Keratinocyte (primary cell): Measurements from ENCODE around the gene UROS. TPM values are rescaled to one million over a fixed set of nuclear protein-coding genes. Genes with fewer than 3 reads are reported as not detected.

Experiments
- DNase-seq: peaks from one replicate; pipeline ENCODE4 v3.0.0-alpha.2; 2011; ENCODE audit warnings: low read depth, missing footprints, low spot score
- FAIRE-seq: peaks from 2 replicates; lab custom pipeline; 2011; peaks lifted over from hg19 to GRCh38; lab: Jason Lieb, UNC
- H2AFZ ChIP-seq: 2 replicates; pipeline ENCODE4 v1.6.0; 2012; ENCODE audit warnings: low read length, control low read depth, inconsistent platforms; ENCODE audit not compliant: control insufficient read depth
- H3K27ac ChIP-seq: 2 replicates; pipeline ENCODE4 v1.5.1; 2011; ENCODE audit warnings: low read length; ENCODE audit not compliant: control insufficient read depth, insufficient read depth
- H3K27me3 ChIP-seq: 3 replicates; pipeline ENCODE4 v1.6.0; 2011; ENCODE audit warnings: low read length; ENCODE audit not compliant: control insufficient read depth, insufficient read depth; ENCODE audit errors: extremely low read depth
- H3K36me3 ChIP-seq, 2 experiments: 2 replicates in 1 of 2; 3 replicates in 1 of 2; pipeline ENCODE4 v1.5.1; 2011; ENCODE audit warnings: low read length in 2 of 2, mild to moderate bottlenecking in 1 of 2; ENCODE audit not compliant: control insufficient read depth in 2 of 2, insufficient read depth in 2 of 2; ENCODE audit errors: extremely low read depth in 1 of 2
- H3K4me1 ChIP-seq: 3 replicates; pipeline ENCODE4 v1.5.1; 2011; ENCODE audit warnings: low read length; ENCODE audit not compliant: control insufficient read depth, insufficient read depth; ENCODE audit errors: extremely low read depth
- H3K4me2 ChIP-seq: 3 replicates; pipeline ENCODE4 v1.6.0; 2011; ENCODE audit warnings: low read depth, low read length; ENCODE audit not compliant: control insufficient read depth, insufficient read depth; ENCODE audit errors: extremely low read depth
- H3K4me3 ChIP-seq, 3 experiments: fragments of 200-600 bp in 1 of 3; sonication (generic) in 1 of 3; 2 replicates in 2 of 3; 3 replicates in 1 of 3; pipeline ENCODE4 v1.5.1; 2011 to 2016; ENCODE audit warnings: low read length in 3 of 3, mild to moderate bottlenecking in 3 of 3, control low read depth in 2 of 3, inconsistent platforms in 1 of 3, low read depth in 1 of 3, mixed read lengths in 1 of 3, mixed run types in 1 of 3, moderate library complexity in 1 of 3; ENCODE audit not compliant: control insufficient read depth in 2 of 3, insufficient read depth in 2 of 3; ENCODE audit errors: extremely low read depth in 1 of 3
- H3K79me2 ChIP-seq: 2 replicates; pipeline ENCODE4 v1.6.0; 2012; ENCODE audit warnings: low read length; ENCODE audit not compliant: control insufficient read depth, insufficient read depth
- H3K9ac ChIP-seq: 3 replicates; pipeline ENCODE4 v1.6.0; 2011; ENCODE audit warnings: low read length; ENCODE audit not compliant: control insufficient read depth, insufficient read depth; ENCODE audit errors: extremely low read depth
- H3K9me1 ChIP-seq: 3 replicates; pipeline ENCODE4 v1.6.0; 2011; ENCODE audit warnings: low read length; ENCODE audit not compliant: control insufficient read depth, insufficient read depth; ENCODE audit errors: extremely low read depth
- H3K9me3 ChIP-seq: 2 replicates; pipeline ENCODE4 v1.5.1; 2012; ENCODE audit warnings: low read depth, low read length; ENCODE audit not compliant: control insufficient read depth
- H4K20me1 ChIP-seq: 3 replicates; pipeline ENCODE4 v1.6.0; 2011; ENCODE audit warnings: low read length; ENCODE audit not compliant: control insufficient read depth, insufficient read depth; ENCODE audit errors: extremely low read depth
- CTCF ChIP-seq, 3 experiments: IDR thresholded peaks in 1 of 3; conservative IDR thresholded peaks in 1 of 3; optimal IDR thresholded peaks in 1 of 3; 2 replicates in 2 of 3; 3 replicates in 1 of 3; pipeline versions ENCODE3 to v1.5.1; 2011; ENCODE audit warnings: low read length in 3 of 3, mild to moderate bottlenecking in 3 of 3, moderate library complexity in 2 of 3, control low read depth in 1 of 3, inconsistent platforms in 1 of 3; ENCODE audit not compliant: insufficient read depth in 2 of 3; ENCODE audit errors: extremely low read depth in 1 of 3
- EZH2 ChIP-seq: IDR thresholded peaks from one replicate; pipeline ENCODE4 v1.6.1; 2012; ENCODE audit warnings: inconsistent platforms, mild to moderate bottlenecking, low read length, moderate library complexity
- dilution Hi-C: fragments of 300-500 bp; cut with MboI; formaldehyde crosslinking; loops from one replicate; pipeline ENCODE4 v1.7.0; 2020; ENCODE audit warnings: low sequenced_read_pairs; ENCODE audit not compliant: extremely low pct_ligation_motif_present
- polyA plus RNA-seq, 5 experiments: library from polyadenylated mRNA; depleted of rRNA in 3 of 5; stranded (reverse) in 3 of 5; stranded (forward) in 1 of 5; unstranded in 1 of 5; fragments of >200 nt; gene quantifications; 1 replicate in 1 of 5; 2 replicates in 3 of 5; 3 replicates in 1 of 5; pipeline versions ENCODE4 v1.2.1 to v1.2.3, GENCODE V29; 2011 to 2012; ENCODE audit warnings: missing spikeins in 2 of 5, low read depth in 1 of 5, low replicate concordance in 1 of 5

UROS gene
- polyA plus RNA-seq, 1 donor (not counting 4 experiments of a cell fraction or from before 2014, with no cell fraction given), result 46.7 TPM

- no peak overlapping the region for H2AFZ ChIP-seq
- no peak overlapping the region for H3K27ac ChIP-seq
- no peaks in the 10 kb centered on the region for H3K27me3 ChIP-seq
- DNase-seq (no peak), FAIRE-seq (no peak)
- no peak overlapping the region for H3K4me3 ChIP-seq
- H3K4me2 ChIP-seq, result no peak overlapping the region
- no peaks in the 10 kb centered on the region for H3K4me1 ChIP-seq
- no peaks in the 10 kb centered on the region for H3K79me2 ChIP-seq
- no peaks in the 10 kb centered on the region for H3K9me1 ChIP-seq
- dilution Hi-C loops, result no loop called here
- TF ChIP-seq EZH2, result no peak
- TF ChIP-seq CTCF (optimal IDR thresholded peaks at IDR 0.05 in 1 of 3, IDR thresholded peaks at IDR 0.05 in 1 of 3, conservative IDR thresholded peaks at IDR 0.05 in 1 of 3; ENCODE audit: extremely low read depth in 1 of 3, insufficient read depth in 2 of 3, low read length in 3 of 3), result no peak
- H3K9me3 ChIP-seq, result no peaks in the 10 kb centered on the region
- peaks cover 0 to 2% of the 10 kb centered on the region in 2 experiments for H3K36me3 ChIP-seq
- H4K20me1 ChIP-seq, result no peaks in the 10 kb centered on the region
- no peak overlapping the region for H3K9ac ChIP-seq
Measured at GRCh38 chr10:125772864-125773180, 50.2 kb downstream of the UROS start.

- H3K9me3 ChIP-seq, result no peaks in the 10 kb centered on the region
- no peaks in the 10 kb centered on the region for H3K9me1 ChIP-seq
- H3K27ac ChIP-seq, result no peak overlapping the region
- no peaks in the 10 kb centered on the region for H3K79me2 ChIP-seq
- H3K4me2 ChIP-seq, result no peak overlapping the region
- H3K9ac ChIP-seq, result no peak overlapping the region
- TF ChIP-seq CTCF (optimal IDR thresholded peaks at IDR 0.05 in 1 of 3, IDR thresholded peaks at IDR 0.05 in 1 of 3, conservative IDR thresholded peaks at IDR 0.05 in 1 of 3; ENCODE audit: extremely low read depth in 1 of 3, insufficient read depth in 2 of 3, low read length in 3 of 3), result no peak
- FAIRE-seq (no peak), DNase-seq (no peak)
- dilution Hi-C loops, result no loop called here
- H2AFZ ChIP-seq, result no peak overlapping the region
- H4K20me1 ChIP-seq, result no peaks in the 10 kb centered on the region
- peaks cover 0 to 2% of the 10 kb centered on the region in 2 experiments for H3K36me3 ChIP-seq
- H3K4me1 ChIP-seq, result no peaks in the 10 kb centered on the region
- H3K4me3 ChIP-seq, result no peak overlapping the region
- H3K27me3 ChIP-seq, result no peaks in the 10 kb centered on the region
Measured at GRCh38 chr10:125772112-125772863, 50.8 kb downstream of the UROS start.
